NT2/D1 (cell line): Measurements from ENCODE around the gene ATXN7.

ENCODE experiments used
- YY1 ChIP-seq: IDR thresholded peaks from 2 replicates; pipeline ENCODE4 v1.6.1; 2011; ENCODE audit not compliant: insufficient read length, insufficient read depth
- ZNF274 ChIP-seq: IDR thresholded peaks from 2 replicates; pipeline ENCODE4 v1.6.1; 2011; ENCODE audit warnings: mild to moderate bottlenecking, low read depth, low read length

DNA sequence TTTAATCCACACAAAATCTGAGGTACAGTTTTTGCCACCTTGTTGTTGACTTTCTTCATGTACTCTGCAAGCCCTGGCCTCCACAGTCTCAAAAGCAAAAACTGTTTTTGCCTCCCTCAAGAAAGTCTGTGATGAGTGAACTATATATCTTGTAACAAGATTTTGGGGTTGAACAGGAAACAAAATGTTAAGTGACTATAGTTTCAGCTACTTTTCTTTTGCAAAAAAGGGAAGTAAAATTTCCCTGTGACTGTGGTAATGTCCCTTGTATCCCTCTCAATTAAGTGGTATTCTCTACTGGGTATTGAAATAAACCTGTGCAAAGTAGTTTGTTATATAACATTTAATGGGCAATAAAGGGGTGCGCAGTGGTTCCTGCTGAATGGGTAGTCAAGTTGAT, 69.8 kb downstream of the ATXN7 start:
- no peak for TF ChIP-seq YY1
- no peak for TF ChIP-seq ZNF274
